ENCODE results near the gene COG8. TPM values are rescaled to one million over a fixed set of nuclear protein-coding genes. Genes with fewer than 3 reads are reported as not detected.
A peak's percentile ranks its signal among the peaks of the same experiment; 100 is the strongest.

The COG8 gene
- polyA plus RNA-seq, 3 donors: 11.9 to 24.1 (median 21.6) TPM

DNA sequence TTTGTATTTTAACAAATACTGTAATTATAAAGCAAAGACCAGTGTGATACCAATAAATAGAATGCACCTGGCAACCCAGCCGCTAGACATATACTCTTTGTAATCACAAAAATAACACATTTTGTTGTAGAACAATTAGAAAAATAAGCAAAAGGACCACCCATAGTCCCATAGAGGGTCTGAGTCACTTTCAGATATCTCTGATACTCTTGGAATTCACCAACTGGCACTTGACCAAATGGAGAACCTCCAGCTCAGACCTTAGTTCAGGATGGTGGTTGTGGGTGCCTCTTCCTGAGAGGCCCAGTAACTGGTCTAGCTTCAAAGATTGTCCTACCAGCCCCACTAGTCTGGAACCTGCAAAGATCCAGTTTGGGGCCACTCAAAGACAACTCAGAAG, 47.2 kb upstream of the COG8 start:
- no peak for DNase-seq
- peaks cover 0 to 3% (median 0%) of the 10 kb centered on the region in 7 donors for H3K9me3 Mint-ChIP-seq
- H3K27ac ChIP-seq (ENCODE audit: low read depth in 1 of 2, low read length in 2 of 2): no peak overlapping the region
- H3K27me3 ChIP-seq (ENCODE audit: control insufficient read depth in 2 of 2, insufficient read depth in 2 of 2, low read length in 2 of 2): no peaks in the 10 kb centered on the region
- peaks cover 15 to 21% of the 10 kb centered on the region in 2 donors for H3K4me1 ChIP-seq (ENCODE audit: control insufficient read depth in 1 of 2, insufficient read depth in 2 of 2, low read length in 2 of 2)
- peak overlapping the region in 1 of 7 donors; percentile 82 for H3K27ac Mint-ChIP-seq
- H3K4me3 Mint-ChIP-seq: no peak overlapping the region
- no peak overlapping the region for H3K4me2 ChIP-seq (replicated peaks; ENCODE audit: extremely low read depth, low read length, poor library complexity, severe bottlenecking)
- no peaks in the 10 kb centered on the region for H4K20me1 ChIP-seq (ENCODE audit: insufficient read depth, low read length)
- WGBS (ENCODE audit: insufficient coverage): no CpG with 5 or more reads among the region's 1 CpG
- TF ChIP-seq, protein P1, sequence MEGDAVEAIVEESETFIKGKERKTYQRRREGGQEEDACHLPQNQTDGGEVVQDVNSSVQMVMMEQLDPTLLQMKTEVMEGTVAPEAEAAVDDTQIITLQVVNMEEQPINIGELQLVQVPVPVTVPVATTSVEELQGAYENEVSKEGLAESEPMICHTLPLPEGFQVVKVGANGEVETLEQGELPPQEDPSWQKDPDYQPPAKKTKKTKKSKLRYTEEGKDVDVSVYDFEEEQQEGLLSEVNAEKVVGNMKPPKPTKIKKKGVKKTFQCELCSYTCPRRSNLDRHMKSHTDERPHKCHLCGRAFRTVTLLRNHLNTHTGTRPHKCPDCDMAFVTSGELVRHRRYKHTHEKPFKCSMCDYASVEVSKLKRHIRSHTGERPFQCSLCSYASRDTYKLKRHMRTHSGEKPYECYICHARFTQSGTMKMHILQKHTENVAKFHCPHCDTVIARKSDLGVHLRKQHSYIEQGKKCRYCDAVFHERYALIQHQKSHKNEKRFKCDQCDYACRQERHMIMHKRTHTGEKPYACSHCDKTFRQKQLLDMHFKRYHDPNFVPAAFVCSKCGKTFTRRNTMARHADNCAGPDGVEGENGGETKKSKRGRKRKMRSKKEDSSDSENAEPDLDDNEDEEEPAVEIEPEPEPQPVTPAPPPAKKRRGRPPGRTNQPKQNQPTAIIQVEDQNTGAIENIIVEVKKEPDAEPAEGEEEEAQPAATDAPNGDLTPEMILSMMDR (IDR thresholded peaks at IDR 0.05): no peak
- peaks cover 42% of the 10 kb centered on the region for H3K79me2 ChIP-seq (ENCODE audit: insufficient read depth, low read length)
- H2AFZ ChIP-seq (ENCODE audit: insufficient read depth, low read depth, low read length, poor library complexity, severe bottlenecking): peak overlapping the region; percentile 51
- H3K4me3 ChIP-seq (replicated peaks in 1 of 3; ENCODE audit: low read depth in 2 of 3, low read length in 3 of 3): no peak overlapping the region
- H3K36me3 Mint-ChIP-seq: peaks cover 23% of the 10 kb centered on the region in 2 donors
- H3K9ac ChIP-seq (ENCODE audit: insufficient read depth, low read length, poor library complexity, severe bottlenecking): no peak overlapping the region
- peaks cover 19% of the 10 kb centered on the region for H3K4me1 Mint-ChIP-seq
- no peaks in the 10 kb centered on the region for H3K9me3 ChIP-seq (replicated peaks in 1 of 2; ENCODE audit: control insufficient read depth in 1 of 2, insufficient read depth in 1 of 2, low read length in 2 of 2)
- H3K27me3 Mint-ChIP-seq (ENCODE audit: low read depth in 3 of 3): peaks cover 0 to 1% (median 1%) of the 10 kb centered on the region in 3 donors
- H3K36me3 ChIP-seq (replicated peaks in 1 of 2; ENCODE audit: control insufficient read depth in 1 of 2, insufficient read depth in 2 of 2, low read length in 2 of 2): peaks cover 10 to 28% of the 10 kb centered on the region in 2 donors
- intact Hi-C loops (cut with micrococcal nuclease): loop anchor here in 1 of 2 donors (5.0 kb wide), 2 partner anchors 36 to 49 kb away; partner anchors contain the start of genes COG8, CYB5B and NIP7

GRCh38 chr16:69384974-69385373, 45.6 kb upstream of the COG8 start:
- peaks cover 26 to 34% of the 10 kb centered on the region in 2 donors for H3K36me3 Mint-ChIP-seq
- H3K27ac Mint-ChIP-seq: peak overlapping the region; percentile 75 to 93 (median 91)
- Histone ChIP-seq H3K9ac (ENCODE audit: insufficient read depth, low read length, poor library complexity, severe bottlenecking) (peak overlapping the region; percentile 90), H3K4me2 (replicated peaks; ENCODE audit: extremely low read depth, low read length, poor library complexity, severe bottlenecking) (peak overlapping the region; percentile 73), H3K9me3 (replicated peaks in 1 of 2; ENCODE audit: control insufficient read depth in 1 of 2, insufficient read depth in 1 of 2, low read length in 2 of 2) (no peaks in the 10 kb centered on the region), H3K36me3 (replicated peaks in 1 of 2; ENCODE audit: control insufficient read depth in 1 of 2, insufficient read depth in 2 of 2, low read length in 2 of 2) (peaks cover 12 to 44% of the 10 kb centered on the region in 2 donors), H3K27ac (ENCODE audit: low read depth in 1 of 2, low read length in 2 of 2) (peak overlapping the region; percentile 69 to 88), H3K79me2 (ENCODE audit: insufficient read depth, low read length) (peaks cover 56% of the 10 kb centered on the region), H4K20me1 (ENCODE audit: insufficient read depth, low read length) (peaks cover 11% of the 10 kb centered on the region), H3K4me3 (replicated peaks in 1 of 3; ENCODE audit: low read depth in 2 of 3, low read length in 3 of 3) (peak overlapping the region; percentile 48 to 86 (median 65)), H3K4me1 (ENCODE audit: control insufficient read depth in 1 of 2, insufficient read depth in 2 of 2, low read length in 2 of 2) (peaks cover 19 to 30% of the 10 kb centered on the region in 2 donors), H2AFZ (ENCODE audit: insufficient read depth, low read depth, low read length, poor library complexity, severe bottlenecking) (peak overlapping the region; percentile 79), H3K27me3 (ENCODE audit: control insufficient read depth in 2 of 2, insufficient read depth in 2 of 2, low read length in 2 of 2) (no peaks in the 10 kb centered on the region)
- peaks cover 0 to 1% (median 1%) of the 10 kb centered on the region in 3 donors for H3K27me3 Mint-ChIP-seq (ENCODE audit: low read depth in 3 of 3)
- peak overlapping the region; percentile 81 to 86 for H3K4me3 Mint-ChIP-seq
- H3K4me1 Mint-ChIP-seq: peaks cover 24% of the 10 kb centered on the region
- WGBS (ENCODE audit: insufficient coverage): 0% methylated on average over 2 of the region's 6 CpGs
- intact Hi-C loops (cut with micrococcal nuclease): loop anchor here (5.0 kb wide), 2 partner anchors 37 to 48 kb away; partner anchors contain the start of genes COG8 (in 2 of the 2), NIP7 (in 2 of the 2) and CYB5B (in 1 of the 2)
- peaks cover 0 to 3% (median 0%) of the 10 kb centered on the region in 7 donors for H3K9me3 Mint-ChIP-seq
- no peak for DNase-seq
- TF ChIP-seq, protein P1 (IDR thresholded peaks at IDR 0.05): no peak
